Mesendoderm (in vitro differentiated cells): Measurements from ENCODE around the gene XRCC1.

Experiments
- DNase-seq: peaks from one replicate; pipeline ENCODE4 v3.0.0; 2013
- H2AK5ac ChIP-seq: 2 replicates; pipeline ENCODE4 v1.6.1; 2013; ENCODE audit warnings: low read length, inconsistent platforms
- H2BK120ac ChIP-seq: 2 replicates; pipeline ENCODE4 v1.6.1; 2013; ENCODE audit warnings: low read depth, mild to moderate bottlenecking, low read length, moderate library complexity, mixed read lengths
- H2BK15ac ChIP-seq: replicated peaks from 2 replicates; pipeline ENCODE4 v1.6.1; 2013; ENCODE audit warnings: low read depth, mild to moderate bottlenecking, moderate library complexity
- H2BK5ac ChIP-seq: 2 replicates; pipeline ENCODE4 v1.6.1; 2013; ENCODE audit warnings: low read length, inconsistent platforms
- H3K18ac ChIP-seq: 2 replicates; pipeline ENCODE4 v1.6.1; 2013; ENCODE audit warnings: mild to moderate bottlenecking, low read length, mixed read lengths
- H3K23ac ChIP-seq: one replicate; pipeline ENCODE4 v1.6.1; 2013; ENCODE audit warnings: low read length
- H3K27ac ChIP-seq: 2 replicates; pipeline ENCODE4 v1.5.1; 2013; ENCODE audit warnings: low read depth, mild to moderate bottlenecking, inconsistent platforms, low read length, moderate library complexity
- H3K27me3 ChIP-seq: 2 replicates; pipeline ENCODE4 v1.6.1; 2013; ENCODE audit warnings: low read length, control low read depth, mild to moderate bottlenecking, inconsistent platforms; ENCODE audit not compliant: insufficient read depth, poor library complexity
- H3K36me3 ChIP-seq: 2 replicates; pipeline ENCODE4 v1.6.1; 2013; ENCODE audit warnings: low read length, inconsistent platforms; ENCODE audit not compliant: control insufficient read depth, insufficient read depth
- H3K4ac ChIP-seq: one replicate; pipeline ENCODE4 v1.6.1; 2013; ENCODE audit warnings: low read depth, mild to moderate bottlenecking, low read length, moderate library complexity
- H3K4me1 ChIP-seq: 2 replicates; pipeline ENCODE4 v1.6.1; 2013; ENCODE audit warnings: low read depth, low read length, inconsistent platforms; ENCODE audit not compliant: control insufficient read depth
- H3K4me2 ChIP-seq: 2 replicates; pipeline ENCODE4 v1.6.1; 2013; ENCODE audit warnings: low read length
- H3K4me3 ChIP-seq: 2 replicates; pipeline ENCODE4 v1.5.1; 2013; ENCODE audit warnings: mild to moderate bottlenecking, low read length
- H3K56ac ChIP-seq: one replicate; pipeline ENCODE4 v1.6.1; 2013; ENCODE audit warnings: low read length
- H3K79me1 ChIP-seq: 2 replicates; pipeline ENCODE4 v1.6.1; 2013; ENCODE audit warnings: low read length, inconsistent platforms
- H3K79me2 ChIP-seq: 2 replicates; pipeline ENCODE4 v1.6.1; 2013; ENCODE audit warnings: mild to moderate bottlenecking, low read length; ENCODE audit not compliant: control insufficient read depth, insufficient read depth
- H3K9ac ChIP-seq: 2 replicates; pipeline ENCODE4 v1.6.1; 2013; ENCODE audit warnings: low read length, inconsistent platforms
- H4K5ac ChIP-seq: one replicate; pipeline ENCODE4 v1.6.1; 2013; ENCODE audit warnings: low read length
- H4K8ac ChIP-seq: one replicate; pipeline ENCODE4 v1.6.1; 2013; ENCODE audit warnings: low read depth, mild to moderate bottlenecking, control low read depth, low read length, moderate library complexity
- WGBS: extraction: QIAGEN DNeasy Blood & Tissue Kit; methylation state at CpG from one replicate; pipeline ENCODE4 v1.1.7; 2013; ENCODE audit warnings: low lambda C conversion rate, missing lambda C conversion rate; ENCODE audit not compliant: insufficient coverage; ENCODE audit errors: extremely low coverage; 5-methylcytosine and 5-hydroxymethylcytosine counted together

Gene XRCC1

GRCh38 chr19:43534305-43534815 lies 41.0 kb downstream of the XRCC1 start:
- Histone ChIP-seq H3K56ac (peak overlapping the region; percentile 82), H3K79me1 (no peaks in the 10 kb centered on the region), H4K8ac (no peak overlapping the region), H2BK120ac (no peak overlapping the region), H2AK5ac (no peak overlapping the region), H3K36me3 (peaks cover 3% of the 10 kb centered on the region), H3K4me3 (no peak overlapping the region), H3K9ac (peak overlapping the region; percentile 56), H3K23ac (peak overlapping the region; percentile 11), H3K4me1 (peaks cover 6% of the 10 kb centered on the region), H3K27me3 (no peaks in the 10 kb centered on the region), H3K18ac (no peak overlapping the region), H3K4me2 (peak overlapping the region; percentile 29), H3K79me2 (no peaks in the 10 kb centered on the region), H3K27ac (no peak overlapping the region), H4K5ac (no peak overlapping the region), H3K4ac (no peak overlapping the region), H2BK5ac (no peak overlapping the region), H2BK15ac (no peak overlapping the region)
- DNase-seq = no peak
- WGBS = no CpG with 5 or more reads among the region's 17 CpGs

GRCh38 chr19:43533546-43534304 lies 41.6 kb downstream of the XRCC1 start:
- H3K79me2 ChIP-seq = no peaks in the 10 kb centered on the region
- no peak overlapping the region for H3K18ac ChIP-seq
- H2BK5ac ChIP-seq = no peak overlapping the region
- H3K4me2 ChIP-seq = peak overlapping the region; percentile 30
- peak overlapping the region; percentile 0 for H3K4me3 ChIP-seq
- no peak overlapping the region for H2AK5ac ChIP-seq
- no peaks in the 10 kb centered on the region for H3K27me3 ChIP-seq
- no peak overlapping the region for H2BK15ac ChIP-seq
- no peaks in the 10 kb centered on the region for H3K79me1 ChIP-seq
- peak overlapping the region; percentile 28 for H3K9ac ChIP-seq
- no peak overlapping the region for H2BK120ac ChIP-seq
- no peak overlapping the region for H4K5ac ChIP-seq
- H3K4ac ChIP-seq = no peak overlapping the region
- H3K4me1 ChIP-seq = peaks cover 6% of the 10 kb centered on the region
- peaks cover 3% of the 10 kb centered on the region for H3K36me3 ChIP-seq
- H4K8ac ChIP-seq = no peak overlapping the region
- H3K27ac ChIP-seq = no peak overlapping the region
- peak overlapping the region; percentile 28 for H3K56ac ChIP-seq
- DNase-seq = peak; percentile 99
- no CpG with 5 or more reads among the region's 41 CpGs for WGBS
- H3K23ac ChIP-seq = no peak overlapping the region

GRCh38 chr19:43532962-43533545 lies 42.3 kb downstream of the XRCC1 start, which contains the start of gene ZNF575:
TSS of gene ZNF575 (plus strand) at chr19:43533188. CDS start at chr19:43534423, 1,235 bp downstream.
- WGBS = no CpG with 5 or more reads among the region's 47 CpGs
- Histone ChIP-seq H3K4me2 (peak within 1 kb of the TSS; percentile 97), H3K23ac (no peak within 1 kb of the TSS), H3K4me3 (peak within 1 kb of the TSS; percentile 62), H3K27ac (peak within 1 kb of the TSS; percentile 69), H3K4me1 (peaks cover 6% of the 10 kb centered on the region), H3K4ac (no peak within 1 kb of the TSS), H3K79me2 (no peaks in the 10 kb centered on the region), H3K27me3 (no peaks in the 10 kb centered on the region), H3K9ac (peak within 1 kb of the TSS; percentile 83), H3K79me1 (no peaks in the 10 kb centered on the region), H2BK5ac (no peak within 1 kb of the TSS), H4K8ac (no peak within 1 kb of the TSS), H3K36me3 (no peaks in the 10 kb centered on the region), H2BK15ac (no peak within 1 kb of the TSS), H4K5ac (no peak within 1 kb of the TSS), H3K56ac (peak within 1 kb of the TSS; percentile 92), H3K18ac (no peak within 1 kb of the TSS), H2AK5ac (no peak within 1 kb of the TSS), H2BK120ac (no peak within 1 kb of the TSS)
- peak; percentile 98 for DNase-seq

- no peak overlapping the region for H2AK5ac ChIP-seq
- no peak for DNase-seq
- no peak overlapping the region for H2BK120ac ChIP-seq
- H2BK5ac ChIP-seq = no peak overlapping the region
- H4K5ac ChIP-seq = no peak overlapping the region
- H3K4me1 ChIP-seq = peaks cover 6% of the 10 kb centered on the region
- H3K79me2 ChIP-seq = no peaks in the 10 kb centered on the region
- no CpG with 5 or more reads among the region's 16 CpGs for WGBS
- no peaks in the 10 kb centered on the region for H3K36me3 ChIP-seq
- peak overlapping the region; percentile 83 for H3K9ac ChIP-seq
- H3K4me3 ChIP-seq = peak overlapping the region; percentile 62
- no peak overlapping the region for H4K8ac ChIP-seq
- peak overlapping the region; percentile 97 for H3K4me2 ChIP-seq
- no peaks in the 10 kb centered on the region for H3K27me3 ChIP-seq
- H2BK15ac ChIP-seq = no peak overlapping the region
- no peaks in the 10 kb centered on the region for H3K79me1 ChIP-seq
- H3K4ac ChIP-seq = no peak overlapping the region
- H3K23ac ChIP-seq = no peak overlapping the region
- H3K56ac ChIP-seq = peak overlapping the region; percentile 92
- no peak overlapping the region for H3K18ac ChIP-seq
- H3K27ac ChIP-seq = peak overlapping the region; percentile 69
These were observed 42.8 kb downstream of the XRCC1 start for GRCh38 chr19:43532571-43532961.

GRCh38 chr19:43527860-43528622 lies 47.3 kb downstream of the XRCC1 start:
- H3K18ac ChIP-seq = no peak overlapping the region
- DNase-seq = no peak
- WGBS = no CpG with 5 or more reads among the region's 13 CpGs

More at GRCh38 chr19:43527860-43528622, 47.3 kb downstream of the XRCC1 start:
- Histone ChIP-seq H4K8ac (no peak overlapping the region), H3K27me3 (peaks cover 7% of the 10 kb centered on the region), H3K79me1 (no peaks in the 10 kb centered on the region), H2BK15ac (no peak overlapping the region), H3K9ac (no peak overlapping the region), H3K23ac (no peak overlapping the region), H3K56ac (no peak overlapping the region), H3K27ac (no peak overlapping the region), H3K4me2 (no peak overlapping the region), H2BK5ac (no peak overlapping the region), H3K4me3 (no peak overlapping the region), H2AK5ac (no peak overlapping the region), H4K5ac (no peak overlapping the region), H2BK120ac (no peak overlapping the region), H3K4ac (no peak overlapping the region), H3K79me2 (no peaks in the 10 kb centered on the region), H3K4me1 (peaks cover 7% of the 10 kb centered on the region), H3K36me3 (no peaks in the 10 kb centered on the region)
